ENCODE measurements around the gene ZNF544.

ZNF544 gene

DNA sequence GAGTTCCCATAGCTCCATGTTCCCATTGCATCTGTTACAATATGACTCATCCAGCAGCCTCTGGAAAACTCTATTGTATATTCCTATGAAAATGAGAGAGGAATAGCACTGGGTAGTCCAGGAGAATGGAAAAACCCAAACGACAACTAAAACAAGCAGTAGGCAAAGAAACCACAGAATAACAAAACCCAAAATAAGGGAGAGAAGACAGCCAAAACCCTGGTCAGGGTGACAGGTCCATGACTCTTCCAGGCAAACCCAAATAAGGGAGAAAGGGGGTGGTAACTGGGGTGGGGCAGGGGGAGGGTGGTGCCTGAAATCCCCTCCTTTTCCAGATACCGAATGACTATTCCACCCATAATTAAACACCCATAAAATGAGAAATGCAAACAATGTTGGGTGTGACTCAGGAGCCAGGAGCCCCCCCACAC, 46.1 kb downstream of the ZNF544 start (continued):
- TF ChIP-seq, protein P1, sequence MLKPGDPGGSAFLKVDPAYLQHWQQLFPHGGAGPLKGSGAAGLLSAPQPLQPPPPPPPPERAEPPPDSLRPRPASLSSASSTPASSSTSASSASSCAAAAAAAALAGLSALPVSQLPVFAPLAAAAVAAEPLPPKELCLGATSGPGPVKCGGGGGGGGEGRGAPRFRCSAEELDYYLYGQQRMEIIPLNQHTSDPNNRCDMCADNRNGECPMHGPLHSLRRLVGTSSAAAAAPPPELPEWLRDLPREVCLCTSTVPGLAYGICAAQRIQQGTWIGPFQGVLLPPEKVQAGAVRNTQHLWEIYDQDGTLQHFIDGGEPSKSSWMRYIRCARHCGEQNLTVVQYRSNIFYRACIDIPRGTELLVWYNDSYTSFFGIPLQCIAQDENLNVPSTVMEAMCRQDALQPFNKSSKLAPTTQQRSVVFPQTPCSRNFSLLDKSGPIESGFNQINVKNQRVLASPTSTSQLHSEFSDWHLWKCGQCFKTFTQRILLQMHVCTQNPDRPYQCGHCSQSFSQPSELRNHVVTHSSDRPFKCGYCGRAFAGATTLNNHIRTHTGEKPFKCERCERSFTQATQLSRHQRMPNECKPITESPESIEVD (tag by site-specific recombination; IDR thresholded peaks at IDR 0.05) = peak; percentile 47; the same call in 1 of the 2 replicates
- TF ChIP-seq, protein P2, sequence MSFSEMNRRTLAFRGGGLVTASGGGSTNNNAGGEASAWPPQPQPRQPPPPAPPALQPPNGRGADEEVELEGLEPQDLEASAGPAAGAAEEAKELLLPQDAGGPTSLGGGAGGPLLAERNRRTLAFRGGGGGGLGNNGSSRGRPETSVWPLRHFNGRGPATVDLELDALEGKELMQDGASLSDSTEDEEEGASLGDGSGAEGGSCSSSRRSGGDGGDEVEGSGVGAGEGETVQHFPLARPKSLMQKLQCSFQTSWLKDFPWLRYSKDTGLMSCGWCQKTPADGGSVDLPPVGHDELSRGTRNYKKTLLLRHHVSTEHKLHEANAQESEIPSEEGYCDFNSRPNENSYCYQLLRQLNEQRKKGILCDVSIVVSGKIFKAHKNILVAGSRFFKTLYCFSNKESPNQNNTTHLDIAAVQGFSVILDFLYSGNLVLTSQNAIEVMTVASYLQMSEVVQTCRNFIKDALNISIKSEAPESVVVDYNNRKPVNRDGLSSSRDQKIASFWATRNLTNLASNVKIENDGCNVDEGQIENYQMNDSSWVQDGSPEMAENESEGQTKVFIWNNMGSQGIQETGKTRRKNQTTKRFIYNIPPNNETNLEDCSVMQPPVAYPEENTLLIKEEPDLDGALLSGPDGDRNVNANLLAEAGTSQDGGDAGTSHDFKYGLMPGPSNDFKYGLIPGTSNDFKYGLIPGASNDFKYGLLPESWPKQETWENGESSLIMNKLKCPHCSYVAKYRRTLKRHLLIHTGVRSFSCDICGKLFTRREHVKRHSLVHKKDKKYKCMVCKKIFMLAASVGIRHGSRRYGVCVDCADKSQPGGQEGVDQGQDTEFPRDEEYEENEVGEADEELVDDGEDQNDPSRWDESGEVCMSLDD (tag by site-specific recombination; IDR thresholded peaks at IDR 0.05) = no peak
- TF ChIP-seq ZNF596 (tag by site-specific recombination; IDR thresholded peaks at IDR 0.05) (no peak), KLF10 (tag by site-specific recombination; IDR thresholded peaks at IDR 0.05) (peak; percentile 63; the same call in 1 of the 2 replicates), IKZF3 (tag by site-specific recombination; IDR thresholded peaks at IDR 0.05) (0 out of 2 replicates have a peak, but pooled peaks have one; percentile 24)
- TF ChIP-seq, protein P3, sequence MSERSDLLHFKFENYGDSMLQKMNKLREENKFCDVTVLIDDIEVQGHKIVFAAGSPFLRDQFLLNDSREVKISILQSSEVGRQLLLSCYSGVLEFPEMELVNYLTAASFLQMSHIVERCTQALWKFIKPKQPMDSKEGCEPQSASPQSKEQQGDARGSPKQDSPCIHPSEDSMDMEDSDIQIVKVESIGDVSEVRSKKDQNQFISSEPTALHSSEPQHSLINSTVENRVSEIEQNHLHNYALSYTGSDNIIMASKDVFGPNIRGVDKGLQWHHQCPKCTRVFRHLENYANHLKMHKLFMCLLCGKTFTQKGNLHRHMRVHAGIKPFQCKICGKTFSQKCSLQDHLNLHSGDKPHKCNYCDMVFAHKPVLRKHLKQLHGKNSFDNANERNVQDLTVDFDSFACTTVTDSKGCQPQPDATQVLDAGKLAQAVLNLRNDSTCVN (tag by site-specific recombination; optimal IDR thresholded peaks at IDR 0.05) = no peak

DNA sequence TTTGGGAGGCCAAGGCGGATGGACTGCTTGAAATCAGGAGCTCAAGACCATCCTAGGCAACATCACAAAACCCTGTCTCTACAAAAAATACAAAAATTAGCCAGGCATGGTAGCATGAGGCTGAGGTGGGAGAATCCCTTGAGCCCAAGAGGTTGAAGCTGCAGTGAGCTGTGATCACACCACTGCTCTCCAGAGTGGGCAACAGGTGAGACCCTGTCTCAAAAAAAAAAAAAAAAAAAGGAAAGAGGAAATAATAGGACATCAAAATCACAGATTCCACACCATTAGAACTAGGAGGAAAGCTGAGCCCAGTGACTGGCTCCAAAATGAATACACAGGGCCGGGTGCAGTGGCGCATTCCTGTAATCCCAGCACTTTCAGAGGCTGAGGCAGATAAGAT, 46.9 kb downstream of the ZNF544 start:
- no peak overlapping the region for H3K4me3 ChIP-seq (ENCODE audit: low read depth, low read length)
- peaks cover 36 to 47% of the 10 kb centered on the region in 2 experiments for H3K36me3 ChIP-seq (ENCODE audit: control insufficient read depth in 2 of 2, insufficient read depth in 1 of 2, low read length in 2 of 2)
- CTCF ChIA-PET = interaction anchor here (0.6 kb wide), 1 partner anchor 20 kb away, joined by 3 read pairs; no protein-coding TSS in a partner anchor
- TF ChIP-seq SCRT2 (tag by site-specific recombination; IDR thresholded peaks at IDR 0.05) (peak; percentile 81), ZNF341 (tag by site-specific recombination; IDR thresholded peaks at IDR 0.05; ENCODE audit: low read depth) (no peak), SCRT1 (tag by site-specific recombination; IDR thresholded peaks at IDR 0.05; ENCODE audit: borderline replicate concordance) (peak; percentile 74)
- H3K4me1 ChIP-seq (ENCODE audit: control insufficient read depth, insufficient read depth, low read length) = no peaks in the 10 kb centered on the region
- no peaks in the 10 kb centered on the region; the same call in 1 of the 2 replicates for H3K9me3 ChIP-seq (ENCODE audit: control insufficient read depth, insufficient read depth, low read depth, low read length)
- POLR2A ChIA-PET = interaction anchor here (0.6 to 1.8 kb wide), 4 partner anchors 13 to 92 kb away, joined by 4 to 7 read pairs (median 5); partner anchors contain the start of gene ZNF274
- H3K27ac ChIP-seq (ENCODE audit: extremely low read depth, low read depth, low read length) = no peak overlapping the region

DNA sequence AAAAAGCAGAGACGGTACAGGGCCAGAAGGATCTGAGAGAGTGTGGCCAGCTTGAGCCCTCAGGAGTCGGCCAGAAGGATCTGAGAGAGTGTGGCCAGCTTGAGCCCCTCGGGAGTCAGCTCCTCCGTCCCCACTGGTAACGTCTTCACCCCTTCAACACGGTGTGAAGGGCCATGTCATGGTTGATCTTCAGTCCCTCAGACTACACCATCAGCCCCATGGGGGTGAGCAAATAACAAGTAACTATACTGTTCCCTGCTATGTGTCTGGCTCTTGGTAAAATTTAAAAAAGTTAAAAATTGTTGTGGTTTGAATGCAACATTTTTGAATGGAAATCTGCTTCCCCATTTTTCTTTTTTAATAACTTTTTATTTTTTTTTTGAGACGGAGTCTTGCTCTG, 48.5 kb downstream of the ZNF544 start:
- no peaks in the 10 kb centered on the region for H3K4me1 ChIP-seq (ENCODE audit: control insufficient read depth, insufficient read depth, low read length)
- H3K36me3 ChIP-seq (ENCODE audit: control insufficient read depth in 2 of 2, insufficient read depth in 1 of 2, low read length in 2 of 2) = peaks cover 37 to 44% of the 10 kb centered on the region in 2 experiments
- ChIA-PET CTCF (interaction anchor here (0.7 kb wide), 1 partner anchor 261 kb away, joined by 4 read pairs; no protein-coding TSS in a partner anchor), POLR2A (no interaction called here)
- TF ChIP-seq, protein P4, sequence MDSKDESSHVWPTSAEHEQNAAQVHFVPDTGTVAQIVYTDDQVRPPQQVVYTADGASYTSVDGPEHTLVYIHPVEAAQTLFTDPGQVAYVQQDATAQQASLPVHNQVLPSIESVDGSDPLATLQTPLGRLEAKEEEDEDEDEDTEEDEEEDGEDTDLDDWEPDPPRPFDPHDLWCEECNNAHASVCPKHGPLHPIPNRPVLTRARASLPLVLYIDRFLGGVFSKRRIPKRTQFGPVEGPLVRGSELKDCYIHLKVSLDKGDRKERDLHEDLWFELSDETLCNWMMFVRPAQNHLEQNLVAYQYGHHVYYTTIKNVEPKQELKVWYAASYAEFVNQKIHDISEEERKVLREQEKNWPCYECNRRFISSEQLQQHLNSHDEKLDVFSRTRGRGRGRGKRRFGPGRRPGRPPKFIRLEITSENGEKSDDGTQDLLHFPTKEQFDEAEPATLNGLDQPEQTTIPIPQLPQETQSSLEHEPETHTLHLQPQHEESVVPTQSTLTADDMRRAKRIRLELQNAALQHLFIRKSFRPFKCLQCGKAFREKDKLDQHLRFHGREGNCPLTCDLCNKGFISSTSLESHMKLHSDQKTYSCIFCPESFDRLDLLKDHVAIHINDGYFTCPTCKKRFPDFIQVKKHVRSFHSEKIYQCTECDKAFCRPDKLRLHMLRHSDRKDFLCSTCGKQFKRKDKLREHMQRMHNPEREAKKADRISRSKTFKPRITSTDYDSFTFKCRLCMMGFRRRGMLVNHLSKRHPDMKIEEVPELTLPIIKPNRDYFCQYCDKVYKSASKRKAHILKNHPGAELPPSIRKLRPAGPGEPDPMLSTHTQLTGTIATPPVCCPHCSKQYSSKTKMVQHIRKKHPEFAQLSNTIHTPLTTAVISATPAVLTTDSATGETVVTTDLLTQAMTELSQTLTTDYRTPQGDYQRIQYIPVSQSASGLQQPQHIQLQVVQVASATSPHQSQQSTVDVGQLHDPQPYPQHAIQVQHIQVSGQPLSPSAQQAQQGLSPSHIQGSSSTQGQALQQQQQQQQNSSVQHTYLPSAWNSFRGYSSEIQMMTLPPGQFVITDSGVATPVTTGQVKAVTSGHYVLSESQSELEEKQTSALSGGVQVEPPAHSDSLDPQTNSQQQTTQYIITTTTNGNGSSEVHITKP (tag by site-specific recombination; IDR thresholded peaks at IDR 0.05) = peak; percentile 69
- TF ChIP-seq HOXA7 (CRISPR knock-in tag; IDR thresholded peaks at IDR 0.05; ENCODE audit: borderline replicate concordance) (no peak), ZNF184 (tag by site-specific recombination; IDR thresholded peaks at IDR 0.05) (no peak), HOXC10 (CRISPR knock-in tag; IDR thresholded peaks at IDR 0.05) (no peak)
- no peaks in the 10 kb centered on the region for H3K9me3 ChIP-seq (ENCODE audit: control insufficient read depth, insufficient read depth, low read depth, low read length)
- H3K4me3 ChIP-seq (ENCODE audit: low read depth, low read length) = no peak overlapping the region
- no peak overlapping the region for H3K27ac ChIP-seq (ENCODE audit: extremely low read depth, low read depth, low read length)

Data from HEK293 (cell line).